ENCODE data around the gene SYNPO. TPM values are rescaled to one million over a fixed set of nuclear protein-coding genes. Genes with fewer than 3 reads are reported as not detected.
A peak's percentile ranks its signal among the peaks of the same experiment; 100 is the strongest.

SYNPO gene
- total RNA-seq, 1 donor from 2014 or later: 0.41 TPM

GRCh38 chr5:150690760-150691159, 50.3 kb downstream of the SYNPO start:
- H3K4me2 ChIP-seq: no peak overlapping the region
- no peak overlapping the region for H3K4me3 ChIP-seq
- Mint-ChIP-seq H3K27me3 (ENCODE audit: insufficient read depth, low read depth) (peaks cover 2% of the 10 kb centered on the region), H3K4me3 (no peak overlapping the region), H3K4me1 (no peaks in the 10 kb centered on the region), H3K9me3 (no peaks in the 10 kb centered on the region), H3K36me3 (peaks cover 33% of the 10 kb centered on the region), H3K27ac (no peak overlapping the region)
- no peaks in the 10 kb centered on the region for H3K9me3 ChIP-seq (ENCODE audit: low read depth)
- H3K36me3 ChIP-seq: peaks cover 6% of the 10 kb centered on the region
- no peak overlapping the region for H2AFZ ChIP-seq (replicated peaks)
- H3K27me3 ChIP-seq: no peaks in the 10 kb centered on the region
- TF ChIP-seq CTCF (IDR thresholded peaks at IDR 0.05) (no peak), EZH2 (IDR thresholded peaks at IDR 0.05) (no peak)
- no peak overlapping the region for H3K9ac ChIP-seq
- no peaks in the 10 kb centered on the region for H3K79me2 ChIP-seq (ENCODE audit: low read depth)
- H3K27ac ChIP-seq: no peak overlapping the region
- H3F3A ChIP-seq (ENCODE audit: low read depth): peaks cover 13% of the 10 kb centered on the region
- H3K4me1 ChIP-seq: no peaks in the 10 kb centered on the region
- no peaks in the 10 kb centered on the region for H4K20me1 ChIP-seq (ENCODE audit: low read depth)
- DNase-seq (ENCODE audit: low spot score): no peak

DNA sequence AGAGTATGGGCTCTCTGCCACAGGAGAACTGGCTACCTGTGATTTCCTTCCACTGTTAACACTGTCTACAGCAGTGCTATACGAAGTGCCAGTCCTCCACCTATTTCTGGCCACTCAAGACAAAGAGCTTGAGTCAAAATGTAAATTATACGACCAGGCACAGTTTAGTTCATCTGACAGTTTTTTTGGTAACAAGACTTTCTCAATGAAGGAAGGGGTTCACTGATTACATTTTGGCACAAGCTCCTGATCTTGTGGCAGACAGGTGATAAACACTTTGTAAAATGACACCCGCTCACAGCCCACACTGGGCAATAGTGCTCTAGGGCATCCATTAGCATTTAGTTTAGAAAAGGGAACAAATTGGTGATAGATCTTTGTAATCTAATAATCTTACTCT, 51.8 kb downstream of the SYNPO start:
- Histone ChIP-seq H3F3A (ENCODE audit: low read depth) (peaks cover 13% of the 10 kb centered on the region), H3K36me3 (peaks cover 13% of the 10 kb centered on the region), H3K4me2 (no peak overlapping the region), H3K79me2 (ENCODE audit: low read depth) (no peaks in the 10 kb centered on the region), H3K4me1 (no peaks in the 10 kb centered on the region), H3K4me3 (no peak overlapping the region), H3K27me3 (no peaks in the 10 kb centered on the region), H3K27ac (no peak overlapping the region), H3K9ac (no peak overlapping the region), H3K9me3 (ENCODE audit: low read depth) (no peaks in the 10 kb centered on the region), H4K20me1 (ENCODE audit: low read depth) (no peaks in the 10 kb centered on the region), H2AFZ (replicated peaks) (no peak overlapping the region)
- Mint-ChIP-seq H3K27me3 (ENCODE audit: insufficient read depth, low read depth) (peaks cover 2% of the 10 kb centered on the region), H3K4me1 (no peaks in the 10 kb centered on the region), H3K36me3 (peaks cover 39% of the 10 kb centered on the region), H3K4me3 (no peak overlapping the region), H3K9me3 (no peaks in the 10 kb centered on the region), H3K27ac (no peak overlapping the region)
- no peak for DNase-seq (ENCODE audit: low spot score)
- TF ChIP-seq CTCF (IDR thresholded peaks at IDR 0.05): no peak
- no peak for TF ChIP-seq EZH2 (IDR thresholded peaks at IDR 0.05)
- no peak for TF ChIP-seq EZH2phosphoT487 (IDR thresholded peaks at IDR 0.05)

DNA sequence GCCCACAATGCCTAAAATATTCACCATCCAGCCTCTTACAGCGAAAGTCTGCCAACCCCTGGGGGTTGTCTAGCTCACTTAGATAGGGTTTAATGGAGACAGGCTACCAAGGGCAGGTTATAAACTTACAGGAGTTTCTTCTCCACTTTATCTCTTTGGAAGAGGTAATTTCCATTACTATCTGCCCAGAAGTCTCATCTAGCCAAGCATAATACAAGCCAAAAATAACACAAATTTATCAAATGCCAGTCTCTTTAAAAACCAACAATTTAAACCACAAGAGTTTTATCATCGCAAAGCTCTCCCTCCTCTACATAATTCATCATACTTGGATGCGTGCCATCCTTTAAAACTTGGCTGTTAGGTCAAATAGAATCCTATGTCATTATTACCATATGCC, 54.2 kb downstream of the SYNPO start:
- peaks cover 2% of the 10 kb centered on the region for H3K27me3 Mint-ChIP-seq (ENCODE audit: insufficient read depth, low read depth)
- TF ChIP-seq EZH2phosphoT487 (IDR thresholded peaks at IDR 0.05) (no peak), EZH2 (IDR thresholded peaks at IDR 0.05) (no peak), CTCF (IDR thresholded peaks at IDR 0.05) (no peak)
- Histone ChIP-seq H3K4me3 (no peak overlapping the region), H2AFZ (replicated peaks) (no peak overlapping the region), H3K27me3 (no peaks in the 10 kb centered on the region), H3K4me2 (no peak overlapping the region), H3K36me3 (peaks cover 17% of the 10 kb centered on the region), H4K20me1 (ENCODE audit: low read depth) (peaks cover 3% of the 10 kb centered on the region), H3K27ac (no peak overlapping the region), H3K79me2 (ENCODE audit: low read depth) (peaks cover 15% of the 10 kb centered on the region), H3K9ac (no peak overlapping the region), H3F3A (ENCODE audit: low read depth) (peaks cover 13% of the 10 kb centered on the region), H3K9me3 (ENCODE audit: low read depth) (no peaks in the 10 kb centered on the region), H3K4me1 (peaks cover 2% of the 10 kb centered on the region)
- no peaks in the 10 kb centered on the region for H3K9me3 Mint-ChIP-seq
- no peak overlapping the region for H3K4me3 Mint-ChIP-seq
- DNase-seq (ENCODE audit: low spot score): no peak
- H3K27ac Mint-ChIP-seq: no peak overlapping the region
- H3K36me3 Mint-ChIP-seq: peaks cover 42% of the 10 kb centered on the region
- H3K4me1 Mint-ChIP-seq: no peaks in the 10 kb centered on the region

GRCh38 chr5:150700246-150700593, 59.8 kb downstream of the SYNPO start:
- H3K27ac ChIP-seq: no peak overlapping the region
- DNase-seq (ENCODE audit: low spot score): no peak
- H3K4me3 Mint-ChIP-seq: no peak overlapping the region

More at GRCh38 chr5:150700246-150700593, 59.8 kb downstream of the SYNPO start:
- peaks cover 13% of the 10 kb centered on the region for H3K36me3 Mint-ChIP-seq
- H3K4me1 Mint-ChIP-seq: no peaks in the 10 kb centered on the region
- Histone ChIP-seq H4K20me1 (ENCODE audit: low read depth) (peaks cover 8% of the 10 kb centered on the region), H3K4me2 (peak overlapping the region; percentile 95), H3K9me3 (ENCODE audit: low read depth) (no peaks in the 10 kb centered on the region), H3K4me1 (peaks cover 6% of the 10 kb centered on the region), H3F3A (ENCODE audit: low read depth) (peaks cover 6% of the 10 kb centered on the region), H3K9ac (peak overlapping the region; percentile 97), H3K4me3 (peak overlapping the region; percentile 94), H3K36me3 (peaks cover 16% of the 10 kb centered on the region), H3K27me3 (peaks cover 6% of the 10 kb centered on the region), H3K79me2 (ENCODE audit: low read depth) (peaks cover 26% of the 10 kb centered on the region), H2AFZ (replicated peaks) (peak overlapping the region; percentile 99)
- no peaks in the 10 kb centered on the region for H3K27me3 Mint-ChIP-seq (ENCODE audit: insufficient read depth, low read depth)
- no peaks in the 10 kb centered on the region for H3K9me3 Mint-ChIP-seq
- no peak for TF ChIP-seq EZH2phosphoT487 (IDR thresholded peaks at IDR 0.05)
- no peak for TF ChIP-seq EZH2 (IDR thresholded peaks at IDR 0.05)
- TF ChIP-seq CTCF (IDR thresholded peaks at IDR 0.05): no peak
- H3K27ac Mint-ChIP-seq: no peak overlapping the region

All from neural progenitor cell (in vitro differentiated cells).